K562 (cell line): Measurements from ENCODE around the gene FAM171A2. TPM values are rescaled to one million over a fixed set of nuclear protein-coding genes. Genes with fewer than 3 reads are reported as not detected.

Experiments used
- DMBX1 ChIP-seq: fragments of 250-450 bp; sonication (Bioruptor Pico); IDR thresholded peaks from 2 replicates; pipeline ENCODE4 v1.8.0; 2022; ENCODE audit warnings: inconsistent platforms, mild to moderate bottlenecking, moderate library complexity, borderline replicate concordance
- ELF2 ChIP-seq: fragments of 250-450 bp; sonication (Bioruptor Pico); IDR thresholded peaks from 2 replicates; pipeline ENCODE4 v1.5.0; 2021; ENCODE audit warnings: mild to moderate bottlenecking
- ETV1 ChIP-seq: fragments of 450-650 bp; conservative IDR thresholded peaks from 2 replicates; pipeline ENCODE4 v1.6.1; 2016; ENCODE audit warnings: missing genetic modification characterization, control low read depth, low read depth, missing compliant biosample characterization
- ETV6 ChIP-seq, 3 experiments: fragments of 150-350 bp in 1 of 3; sonication (generic) in 1 of 3; formaldehyde crosslinking in 1 of 3; IDR thresholded peaks; 2 replicates each; pipeline versions ENCODE4 v1.6.1 to v1.8.0; 2014 to 2022; ENCODE audit warnings: borderline replicate concordance in 2 of 3, low read depth in 2 of 3, antibody characterized with exemption in 1 of 3, low read length in 1 of 3, mild to moderate bottlenecking in 1 of 3, missing genetic modification reagents in 1 of 3
- FOXP1 ChIP-seq: sonication (generic); formaldehyde crosslinking; IDR thresholded peaks from 2 replicates; pipeline ENCODE4 v1.8.0; 2022; ENCODE audit warnings: mild to moderate bottlenecking, missing genetic modification reagents
- HDAC3 ChIP-seq: fragments of 450-650 bp; IDR thresholded peaks from 2 replicates; pipeline ENCODE4 v1.6.1; 2018; ENCODE audit warnings: borderline replicate concordance, mild to moderate bottlenecking, moderate library complexity; ENCODE audit not compliant: partially characterized antibody
- KAT2B ChIP-seq: IDR thresholded peaks from one replicate; pipeline ENCODE4 v1.6.1; 2012; ENCODE audit warnings: low read depth, mild to moderate bottlenecking, control low read depth, inconsistent platforms, low read length, moderate library complexity
- KAT7 ChIP-seq: sonication (generic); formaldehyde crosslinking; IDR thresholded peaks from 2 replicates; pipeline ENCODE4 v1.8.0; 2022; ENCODE audit warnings: missing genetic modification reagents, mild to moderate bottlenecking, borderline replicate concordance
- MED1 ChIP-seq: sonication (generic); formaldehyde crosslinking; IDR thresholded peaks from 2 replicates; pipeline ENCODE4 v1.8.1; 2023; ENCODE audit warnings: missing genetic modification reagents, borderline replicate concordance
- NCOA4 ChIP-seq: fragments of 450-650 bp; IDR thresholded peaks from 2 replicates; pipeline ENCODE4 v1.6.1; 2018; ENCODE audit warnings: mild to moderate bottlenecking; ENCODE audit not compliant: partially characterized antibody
- NFATC3 ChIP-seq: fragments of 450-650 bp; IDR thresholded peaks from 2 replicates; pipeline ENCODE4 v1.6.1; 2017; ENCODE audit warnings: mild to moderate bottlenecking
- NR2C2 ChIP-seq, 2 experiments: fragments of 200-800 bp in 1 of 2; sonication (Bioruptor generic) in 1 of 2; sonication (generic) in 1 of 2; formaldehyde crosslinking in 1 of 2; IDR thresholded peaks; 2 replicates each; pipeline versions ENCODE4 v1.6.1 to v1.8.0; 2016 to 2022; ENCODE audit warnings: mild to moderate bottlenecking in 1 of 2, missing compliant biosample characterization in 1 of 2, missing genetic modification characterization in 1 of 2, missing genetic modification reagents in 1 of 2
- SAP30 ChIP-seq: fragments of 200-600 bp; sonication (generic); IDR thresholded peaks from 2 replicates; pipeline ENCODE4 v1.6.1; 2012; ENCODE audit warnings: borderline replicate concordance, low read depth, mild to moderate bottlenecking, moderate library complexity, low read length, control low read depth, inconsistent platforms; ENCODE audit not compliant: insufficient read depth, poor library complexity, severe bottlenecking
- SOX6 ChIP-seq: fragments of 450-650 bp; IDR thresholded peaks from 2 replicates; pipeline ENCODE4 v1.6.1; 2014; ENCODE audit warnings: mild to moderate bottlenecking
- STAT5A ChIP-seq: IDR thresholded peaks from 2 replicates; pipeline ENCODE4 v1.6.1; 2012; ENCODE audit warnings: low read length, inconsistent platforms, borderline replicate concordance
- TARDBP ChIP-seq: fragments of 450-650 bp; IDR thresholded peaks from 2 replicates; pipeline ENCODE4 v1.6.1; 2016
- XRCC5 ChIP-seq: fragments of 200-400 bp; formaldehyde crosslinking; IDR thresholded peaks from 2 replicates; pipeline ENCODE4 v1.6.1; 2017; ENCODE audit warnings: low read depth, mild to moderate bottlenecking, low read length
- YBX1 ChIP-seq: fragments of 450-650 bp; IDR thresholded peaks from 2 replicates; pipeline ENCODE4 v1.7.1; 2016; ENCODE audit warnings: mild to moderate bottlenecking
- YY1 ChIP-seq, 3 experiments: IDR thresholded peaks; 2 replicates each; pipeline ENCODE4 v1.6.1; 2011; ENCODE audit warnings: low read length in 2 of 3, mild to moderate bottlenecking in 2 of 3, moderate library complexity in 2 of 3, borderline replicate concordance in 1 of 3, control low read depth in 1 of 3, low read depth in 1 of 3; ENCODE audit not compliant: insufficient read depth in 3 of 3, insufficient replicate concordance in 2 of 3, control insufficient read depth in 1 of 3, insufficient read length in 1 of 3; ENCODE audit errors: extremely low read depth in 1 of 3
- ZBTB8A ChIP-seq: fragments of 450-650 bp; IDR thresholded peaks from 2 replicates; pipeline ENCODE4 v1.6.1; 2018; ENCODE audit warnings: mild to moderate bottlenecking, moderate library complexity; ENCODE audit not compliant: partially characterized antibody
- ZFP30 ChIP-seq: fragments of 250-450 bp; sonication (Bioruptor Pico); IDR thresholded peaks from 2 replicates; pipeline ENCODE4 v1.8.0; 2022; ENCODE audit warnings: moderate library complexity, mild to moderate bottlenecking, inconsistent platforms, borderline replicate concordance
- ZNF143 ChIP-seq: sonication (generic); formaldehyde crosslinking; IDR thresholded peaks from 2 replicates; pipeline ENCODE4 v1.9.0; 2022; ENCODE audit warnings: mild to moderate bottlenecking, missing genetic modification reagents
- ZNF282 ChIP-seq: sonication (generic); formaldehyde crosslinking; IDR thresholded peaks from 2 replicates; pipeline ENCODE4 v1.8.1; 2023; ENCODE audit warnings: missing genetic modification reagents
- polyA plus RNA-seq, 8 experiments: library from polyadenylated mRNA; depleted of rRNA in 4 of 8; stranded (reverse) in 5 of 8; unstranded in 3 of 8; fragments of >200 nt; fragmentation: Nextera tagmentation in 2 of 8; fragmentation: Illumina TruSeq in 1 of 8; extraction: Ambion mirVana in 2 of 8; extraction: Trizol in 1 of 8; gene quantifications; 2 replicates each; pipeline versions ENCODE4 v1.2.1 to v1.2.3, GENCODE V29; 2011 to 2014; ENCODE audit warnings: inconsistent platforms in 1 of 8, missing spikeins in 1 of 8
- total RNA-seq, 7 experiments: library from RNA; depleted of rRNA in 6 of 7; stranded (reverse); fragments of >200 nt in 6 of 7; fragmentation: Illumina TruSeq in 2 of 7; extraction: Trizol in 2 of 7; gene quantifications; 2 replicates each; pipeline versions ENCODE4 v1.2.1 to v1.2.3, GENCODE V29; 2011 to 2021; ENCODE audit warnings: low replicate concordance in 1 of 7
- TF ChIP-seq, protein P1 (sequence below): fragments of 250-450 bp; sonication (Bioruptor Pico); IDR thresholded peaks from 2 replicates; pipeline ENCODE4 v1.4.0; 2020; ENCODE audit warnings: mild to moderate bottlenecking

The FAM171A2 gene
- total and polyA plus RNA-seq, 9 of the 15 experiments (the other 6 are each of a cell fraction or from before 2014, with no cell fraction given) = 0.10 to 10.2 (median 2.0) TPM; not detected in 1

- TF ChIP-seq, protein P1, sequence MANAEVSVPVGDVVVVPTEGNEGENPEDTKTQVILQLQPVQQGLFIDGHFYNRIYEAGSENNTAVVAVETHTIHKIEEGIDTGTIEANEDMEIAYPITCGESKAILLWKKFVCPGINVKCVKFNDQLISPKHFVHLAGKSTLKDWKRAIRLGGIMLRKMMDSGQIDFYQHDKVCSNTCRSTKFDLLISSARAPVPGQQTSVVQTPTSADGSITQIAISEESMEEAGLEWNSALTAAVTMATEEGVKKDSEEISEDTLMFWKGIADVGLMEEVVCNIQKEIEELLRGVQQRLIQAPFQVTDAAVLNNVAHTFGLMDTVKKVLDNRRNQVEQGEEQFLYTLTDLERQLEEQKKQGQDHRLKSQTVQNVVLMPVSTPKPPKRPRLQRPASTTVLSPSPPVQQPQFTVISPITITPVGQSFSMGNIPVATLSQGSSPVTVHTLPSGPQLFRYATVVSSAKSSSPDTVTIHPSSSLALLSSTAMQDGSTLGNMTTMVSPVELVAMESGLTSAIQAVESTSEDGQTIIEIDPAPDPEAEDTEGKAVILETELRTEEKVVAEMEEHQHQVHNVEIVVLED (CRISPR knock-in tag) = no peak
- TF ChIP-seq SAP30 = no peak
- no peak for TF ChIP-seq ZFP30 (CRISPR knock-in tag)
- no peak for TF ChIP-seq YBX1
- TF ChIP-seq ELF2 = no peak
- no peak for TF ChIP-seq NR2C2 (CRISPR knock-in tag; IDR thresholded peaks at IDR 0.05)
- TF ChIP-seq NR2C2 (tag; IDR thresholded peaks at IDR 0.05) = no peak
- peak; percentile 74; the same call in 1 of the 2 replicates for TF ChIP-seq TARDBP
- TF ChIP-seq ETV1 = no peak; the same call in 1 of the 2 replicates
- peak in 1 of 2 experiments; percentile 84; a peak in 2 of 4 replicates for TF ChIP-seq ETV6 (IDR thresholded peaks at IDR 0.05; ENCODE audit: borderline replicate concordance in 1 of 2, low read depth in 2 of 2, low read length in 1 of 2)
- no peak for TF ChIP-seq ETV6 (CRISPR knock-in tag; IDR thresholded peaks at IDR 0.05; ENCODE audit: borderline replicate concordance)
- TF ChIP-seq KAT7 = no peak
- TF ChIP-seq XRCC5 = no peak
- peak in 2 of 3 experiments; percentile 78 to 92 for TF ChIP-seq YY1 (IDR thresholded peaks at IDR 0.05; ENCODE audit: borderline replicate concordance in 1 of 3, control insufficient read depth in 1 of 3, extremely low read depth in 1 of 3, insufficient read depth in 3 of 3, insufficient read length in 1 of 3, insufficient replicate concordance in 2 of 3, low read depth in 1 of 3, low read length in 2 of 3)
- no peak for TF ChIP-seq ZNF143
- TF ChIP-seq MED1 (CRISPR knock-in tag) = no peak
- TF ChIP-seq SOX6 = peak; percentile 53
- no peak for TF ChIP-seq DMBX1 (CRISPR knock-in tag)
- peak; percentile 54 for TF ChIP-seq HDAC3
- no peak for TF ChIP-seq KAT2B
- TF ChIP-seq STAT5A = peak; percentile 81
- TF ChIP-seq ZBTB8A = no peak
- no peak for TF ChIP-seq NCOA4
- no peak for TF ChIP-seq ZNF282 (CRISPR knock-in tag)
- no peak for TF ChIP-seq FOXP1
- no peak for TF ChIP-seq NFATC3
These were observed 26.1 kb upstream of the FAM171A2 start (continued) for GRCh38 chr17:44389723-44390202.
